ENCODE measurements around the gene IMMP2L. TPM values are rescaled to one million over a fixed set of nuclear protein-coding genes. Genes with fewer than 3 reads are reported as not detected.

IMMP2L gene
- total and polyA plus RNA-seq, 2 of the 4 experiments (the other 2 are of a cell fraction) = 5.8 to 9.3 TPM

DNA sequence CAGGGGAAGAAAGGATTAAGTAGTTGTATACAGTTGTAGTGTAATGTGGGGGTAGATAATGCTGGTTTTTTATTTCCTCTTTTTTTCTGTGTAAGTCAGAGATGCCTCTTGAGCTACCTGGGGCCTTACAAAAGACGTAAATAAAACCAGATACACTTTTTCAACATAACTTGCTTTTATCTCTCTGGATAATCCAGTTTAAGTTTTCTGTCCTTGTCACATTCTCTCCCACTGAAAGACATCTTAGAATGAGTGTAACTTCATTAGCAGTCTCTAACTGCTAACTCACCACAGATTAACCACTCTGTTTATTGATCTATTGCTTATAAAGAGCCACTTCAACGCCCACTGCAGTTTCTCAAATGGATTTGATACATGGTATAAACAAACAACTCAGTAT, 535.5 kb downstream of the IMMP2L start:
- WGBS, 2 experiments (ENCODE audit: extremely low coverage in 2 of 2, insufficient read length in 1 of 2) = no CpG with 5 or more reads among the region's 2 CpGs
- H3K4me2 ChIP-seq (ENCODE audit: low read depth, low read length) = no peak overlapping the region
- BruUV-seq (replicated peaks) = no TSS peak

More for the DNA sequence above, 535.5 kb downstream of the IMMP2L start:
- Histone ChIP-seq H4K20me1 (ENCODE audit: insufficient read depth, low read length) (no peaks in the 10 kb centered on the region), H3K4me3 (ENCODE audit: insufficient read depth, low read depth, low read length) (no peak overlapping the region), H3K18ac (ENCODE audit: low read depth, low read length) (no peak overlapping the region), H3K4ac (ENCODE audit: low read depth, low read length) (no peak overlapping the region), H4K91ac (ENCODE audit: insufficient read depth, low read depth, low read length) (no peak overlapping the region), H3K23ac (ENCODE audit: low read depth, low read length) (no peak overlapping the region), H3K36me3 (ENCODE audit: control insufficient read depth, insufficient read depth, low read length) (no peaks in the 10 kb centered on the region), H3K9me1 (ENCODE audit: insufficient read depth, low read length) (no peaks in the 10 kb centered on the region), H3K56ac (ENCODE audit: extremely low read depth, insufficient read depth, low read length) (no peak overlapping the region), H2BK20ac (ENCODE audit: low read depth, low read length) (no peak overlapping the region), H3K27ac (ENCODE audit: insufficient read depth, low read length) (no peak overlapping the region), H2BK15ac (ENCODE audit: low read depth, low read length) (no peak overlapping the region), H3K4me1 (ENCODE audit: control insufficient read depth, insufficient read depth, low read length) (peaks cover 2% of the 10 kb centered on the region; the same call in 1 of the 2 replicates), H3K14ac (replicated peaks; ENCODE audit: low read depth, low read length) (no peak overlapping the region), H2BK5ac (ENCODE audit: low read depth, low read length, poor library complexity, severe bottlenecking) (no peak overlapping the region), H3K27me3 (ENCODE audit: control insufficient read depth, insufficient read depth, low read length) (no peaks in the 10 kb centered on the region), H3K9ac (ENCODE audit: low read depth, low read length) (no peak overlapping the region), H4K5ac (ENCODE audit: low read depth, low read length) (no peak overlapping the region), H2AFZ (replicated peaks; ENCODE audit: low read length, poor library complexity) (no peak overlapping the region), H2BK120ac (ENCODE audit: low read depth, low read length) (no peak overlapping the region), H4K8ac (ENCODE audit: low read depth in 2 of 2, low read length in 2 of 2) (no peak overlapping the region), H2AK5ac (ENCODE audit: low read depth, low read length) (no peak overlapping the region), H3K79me1 (ENCODE audit: low read depth in 1 of 2, low read length in 2 of 2) (no peaks in the 10 kb centered on the region), H3K9me3 (ENCODE audit: control insufficient read depth, insufficient read depth, low read length) (no peaks in the 10 kb centered on the region), H2AK9ac (replicated peaks; ENCODE audit: low read depth, low read length, poor library complexity) (no peak overlapping the region)
- dilution Hi-C loops (cut with HindIII; ENCODE audit: low sequenced_read_pairs, unreplicated experiment) = no loop called here
- in situ Hi-C loops (cut with MboI; ENCODE audit: low sequenced_read_pairs) = no loop called here
- intact Hi-C loops (cut with micrococcal nuclease) = no loop called here
- TF ChIP-seq NFE2L2 (IDR thresholded peaks at IDR 0.05; ENCODE audit: low read depth, low read length) (no peak), MXI1 (IDR thresholded peaks at IDR 0.05; ENCODE audit: borderline replicate concordance, low read depth, low read length) (no peak), SMC3 (IDR thresholded peaks at IDR 0.05; ENCODE audit: low read depth, low read length) (no peak), RAD21 (IDR thresholded peaks at IDR 0.05; ENCODE audit: low read length) (no peak), MAZ (IDR thresholded peaks at IDR 0.05; ENCODE audit: borderline replicate concordance, low read depth, low read length) (no peak), MAFK (IDR thresholded peaks at IDR 0.05; ENCODE audit: low read depth, low read length) (no peak), CTCF (conservative IDR thresholded peaks at IDR 0.05; ENCODE audit: low read depth, low read length) (no peak), CHD1 (IDR thresholded peaks at IDR 0.05; ENCODE audit: low read depth, low read length) (no peak), POLR2A (IDR thresholded peaks at IDR 0.05; ENCODE audit: low read depth, low read length) (no peak)
- TF ChIP-seq, protein P1, sequence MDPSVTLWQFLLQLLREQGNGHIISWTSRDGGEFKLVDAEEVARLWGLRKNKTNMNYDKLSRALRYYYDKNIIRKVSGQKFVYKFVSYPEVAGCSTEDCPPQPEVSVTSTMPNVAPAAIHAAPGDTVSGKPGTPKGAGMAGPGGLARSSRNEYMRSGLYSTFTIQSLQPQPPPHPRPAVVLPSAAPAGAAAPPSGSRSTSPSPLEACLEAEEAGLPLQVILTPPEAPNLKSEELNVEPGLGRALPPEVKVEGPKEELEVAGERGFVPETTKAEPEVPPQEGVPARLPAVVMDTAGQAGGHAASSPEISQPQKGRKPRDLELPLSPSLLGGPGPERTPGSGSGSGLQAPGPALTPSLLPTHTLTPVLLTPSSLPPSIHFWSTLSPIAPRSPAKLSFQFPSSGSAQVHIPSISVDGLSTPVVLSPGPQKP (IDR thresholded peaks at IDR 0.05; ENCODE audit: borderline replicate concordance, low read depth, low read length) = no peak
- TF ChIP-seq, protein P2, sequence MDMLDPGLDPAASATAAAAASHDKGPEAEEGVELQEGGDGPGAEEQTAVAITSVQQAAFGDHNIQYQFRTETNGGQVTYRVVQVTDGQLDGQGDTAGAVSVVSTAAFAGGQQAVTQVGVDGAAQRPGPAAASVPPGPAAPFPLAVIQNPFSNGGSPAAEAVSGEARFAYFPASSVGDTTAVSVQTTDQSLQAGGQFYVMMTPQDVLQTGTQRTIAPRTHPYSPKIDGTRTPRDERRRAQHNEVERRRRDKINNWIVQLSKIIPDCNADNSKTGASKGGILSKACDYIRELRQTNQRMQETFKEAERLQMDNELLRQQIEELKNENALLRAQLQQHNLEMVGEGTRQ (IDR thresholded peaks at IDR 0.05; ENCODE audit: low read depth, low read length) = no peak
- DNase-seq (no peak), ATAC-seq (ENCODE audit: low read depth) (no peak)
- POLR2A ChIA-PET (ENCODE audit: unreplicated experiment) = no interaction called here
- CTCF ChIA-PET = interaction anchor here (1.5 kb wide), 1 partner anchor 16 kb away, joined by 3 read pairs; no protein-coding TSS in a partner anchor
